22Rv1 (cell line): ENCODE results near the gene DMD.

Source experiments
- H3K27ac ChIP-seq: fragments of 450-650 bp; 2 replicates; pipeline ENCODE4 v1.5.1; 2017
- CTCF ChIP-seq: fragments of 450-650 bp; IDR thresholded peaks from 2 replicates; pipeline ENCODE4 v1.5.1; 2017; ENCODE audit warnings: mild to moderate bottlenecking
- ZFX ChIP-seq: fragments of 450-650 bp; IDR thresholded peaks from 2 replicates; pipeline ENCODE4 v1.6.1; 2017; ENCODE audit warnings: antibody characterized with exemption, borderline replicate concordance

Gene DMD

GRCh38 chrX:32873786-32874185, 337.6 kb downstream of the DMD start:
- no peak overlapping the region for H3K27ac ChIP-seq
- TF ChIP-seq ZFX (no peak), CTCF (no peak)

DNA sequence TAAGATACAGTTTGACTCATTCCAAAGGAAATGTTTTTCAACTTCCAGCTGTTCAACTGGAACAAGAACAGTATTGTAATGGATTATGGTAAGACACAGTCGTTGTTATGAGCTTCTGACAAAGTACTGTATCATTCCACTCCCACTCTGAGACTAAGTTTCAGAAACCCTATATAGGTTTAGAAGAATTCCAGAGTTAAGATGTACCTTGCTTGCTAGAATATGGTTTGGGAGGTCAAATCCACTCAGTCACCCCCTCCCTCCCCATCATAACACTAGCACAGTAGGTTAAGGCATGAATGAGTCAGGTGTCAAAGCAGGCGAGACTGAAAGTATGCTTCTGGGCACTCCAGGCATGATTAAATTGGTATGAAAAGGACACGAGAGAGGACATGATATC, 339.7 kb downstream of the DMD start:
- no peak overlapping the region for H3K27ac ChIP-seq

DNA sequence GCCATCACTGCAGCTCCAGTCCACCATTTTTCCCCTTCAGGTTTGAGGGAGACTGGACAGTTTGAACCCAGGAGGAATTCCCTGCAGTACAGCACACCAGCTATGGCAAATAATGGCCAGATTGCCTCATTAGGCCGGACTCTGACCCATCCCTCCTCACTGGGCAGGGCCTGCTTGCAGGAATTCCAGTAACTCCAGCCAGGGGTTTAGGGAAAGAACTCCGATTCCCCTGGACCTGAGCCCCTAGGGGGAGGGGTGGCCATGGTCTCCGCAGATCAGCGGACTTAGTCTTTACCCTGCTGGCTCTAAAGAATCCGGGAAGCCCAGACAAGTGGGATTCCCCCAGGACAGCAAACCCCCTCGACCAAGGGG, 342.8 kb downstream of the DMD start:
- TF ChIP-seq ZFX: no peak
- no peak for TF ChIP-seq CTCF
- no peak overlapping the region for H3K27ac ChIP-seq

More for the DNA sequence above, 339.7 kb downstream of the DMD start:
- TF ChIP-seq ZFX: no peak
- TF ChIP-seq CTCF: no peak

DNA sequence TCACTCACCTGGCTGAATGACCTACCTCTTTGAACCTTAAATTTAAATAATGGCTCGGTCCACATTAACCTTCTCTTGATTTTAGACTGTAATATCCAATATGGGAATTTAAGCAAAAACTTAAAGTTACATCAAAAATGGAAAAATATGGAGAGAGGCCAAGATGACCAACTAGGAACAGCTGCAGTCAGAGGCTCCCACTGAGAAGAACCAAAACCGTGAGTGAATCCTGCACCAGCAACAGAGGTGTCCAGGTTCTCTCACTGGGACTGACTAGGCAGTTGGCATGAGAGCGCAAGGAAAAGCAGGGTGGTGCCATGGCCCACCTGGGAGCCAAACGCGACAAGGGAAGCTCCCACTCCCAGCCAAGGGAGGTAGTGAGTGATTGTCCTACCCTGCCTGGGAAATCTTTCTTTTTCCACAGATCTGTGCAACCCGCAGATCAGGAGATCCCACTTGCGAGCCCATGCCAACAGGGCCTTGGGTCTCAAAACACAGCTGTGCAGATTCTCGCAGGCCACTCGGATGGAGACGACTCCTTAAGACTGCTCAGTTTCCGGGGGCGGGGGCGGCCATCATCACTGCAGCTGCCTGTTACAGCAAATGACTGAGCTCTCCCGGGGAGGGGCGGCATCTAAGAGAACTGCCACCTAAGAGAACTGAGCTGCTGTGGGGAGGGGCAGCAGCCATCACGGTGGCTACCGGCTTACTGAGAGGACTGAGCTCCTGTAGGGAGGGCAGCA, 343.4 kb downstream of the DMD start:
- no peak for TF ChIP-seq CTCF
- no peak for TF ChIP-seq ZFX
- no peak overlapping the region for H3K27ac ChIP-seq

DNA sequence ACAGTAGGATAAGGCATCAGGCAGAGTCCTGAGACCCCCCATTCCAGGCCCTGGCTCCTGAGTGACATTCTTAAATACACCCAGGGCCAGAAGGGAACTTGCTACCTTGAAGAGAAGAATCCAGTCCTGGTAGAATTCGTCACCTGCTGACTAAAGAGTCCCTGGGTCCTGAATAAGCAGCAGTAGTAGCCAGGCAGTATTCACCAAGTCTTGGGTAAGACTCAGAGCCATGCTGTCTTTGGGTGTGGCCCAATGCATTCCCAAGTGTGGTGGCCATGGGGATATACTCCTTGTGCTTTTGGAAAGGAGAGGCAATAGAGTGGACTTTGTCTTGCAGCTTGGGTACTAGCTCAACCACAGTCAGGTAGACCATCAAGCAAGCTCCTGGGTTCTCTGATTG, 359.1 kb downstream of the DMD start:
- no peak overlapping the region for H3K27ac ChIP-seq
- TF ChIP-seq ZFX (no peak), CTCF (no peak)

GRCh38 chrX:32851556-32851955, 359.8 kb downstream of the DMD start:
- no peak for TF ChIP-seq CTCF
- TF ChIP-seq ZFX: no peak
- H3K27ac ChIP-seq: no peak overlapping the region

DNA sequence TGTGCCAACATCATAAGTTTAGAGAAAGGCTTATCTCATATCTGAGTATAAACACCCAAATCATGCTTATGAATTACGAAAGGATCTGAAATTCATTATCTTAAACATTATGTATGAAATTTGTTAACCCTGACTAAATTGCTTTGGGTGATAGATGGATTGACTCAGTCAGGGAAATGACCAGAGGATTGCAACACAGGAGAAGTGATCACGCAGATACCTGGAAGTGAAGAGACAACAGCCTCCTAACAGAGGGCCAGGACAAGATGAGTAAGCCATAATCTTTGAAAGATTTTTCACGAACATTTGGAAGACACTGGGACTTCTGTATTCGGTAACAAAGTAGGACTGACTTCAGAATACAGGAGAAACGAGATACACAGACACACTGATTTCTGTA, 363.4 kb downstream of the DMD start:
- H3K27ac ChIP-seq: no peak overlapping the region
- TF ChIP-seq CTCF: no peak
- no peak for TF ChIP-seq ZFX
